GM12892 (cell line): ENCODE results near the gene ZCCHC14.
"Not testable (repeated sequence)": the region's sequence is repeated elsewhere in the genome, so short reads cannot be mapped to it uniquely, and the experiment has no call there.

Experiments used
- DNase-seq: peaks from one replicate; pipeline ENCODE4 v3.0.0; 2011; ENCODE audit not compliant: insufficient read length
- FAIRE-seq: peaks from 2 replicates; lab custom pipeline; 2011; peaks lifted over from hg19 to GRCh38; lab: Jason Lieb, UNC
- POLR2A ChIP-seq: IDR thresholded peaks from 2 replicates; pipeline ENCODE4 v1.6.1; 2011; ENCODE audit warnings: low read depth, low read length, control low read depth
- POLR2AphosphoS5 ChIP-seq: IDR thresholded peaks from 2 replicates; pipeline ENCODE4 v1.6.1; 2011; ENCODE audit warnings: low read depth, low read length, control low read depth
- TAF1 ChIP-seq: IDR thresholded peaks from 2 replicates; pipeline ENCODE4 v1.6.1; 2011; ENCODE audit warnings: low read depth, mild to moderate bottlenecking, control low read depth, low read length, borderline replicate concordance

The ZCCHC14 gene

GRCh38 chr16:87404764-87405625 lies 87.8 kb downstream of the ZCCHC14 start:
- FAIRE-seq (no peak), DNase-seq (no peak)
- no peak for TF ChIP-seq TAF1
- no peak for TF ChIP-seq POLR2A
- TF ChIP-seq POLR2AphosphoS5, result no peak

GRCh38 chr16:87395181-87395842 lies 97.5 kb downstream of the ZCCHC14 start:
- FAIRE-seq (no peak), DNase-seq (no peak)
- TF ChIP-seq POLR2AphosphoS5 (no peak), POLR2A (no peak), TAF1 (no peak)

- TF ChIP-seq POLR2A, result no peak
- TF ChIP-seq POLR2AphosphoS5, result no peak
- no peak for TF ChIP-seq TAF1
- FAIRE-seq (no peak), DNase-seq (no peak)
Measured at GRCh38 chr16:87393680-87394055, 99.2 kb downstream of the ZCCHC14 start.

GRCh38 chr16:87392821-87393679 lies 99.8 kb downstream of the ZCCHC14 start:
- no peak for DNase-seq
- no peak for FAIRE-seq
- TF ChIP-seq POLR2A (no peak), TAF1 (no peak), POLR2AphosphoS5 (no peak)

- DNase-seq (peak; percentile 94), FAIRE-seq (peak; percentile 93)
Measured at GRCh38 chr16:87391950-87392820, 100.6 kb downstream of the ZCCHC14 start, which contains the start of gene MAP1LC3B. Gene MAP1LC3B (plus strand): TSS chr16:87392336. CDS start chr16:87392428, 92 bp downstream.

GRCh38 chr16:87391324-87391949 lies 101.4 kb downstream of the ZCCHC14 start:
- FAIRE-seq (no peak), DNase-seq (no peak)

More at GRCh38 chr16:87391950-87392820, 100.6 kb downstream of the ZCCHC14 start, which contains the start of gene MAP1LC3B:
- peak; percentile 95 for TF ChIP-seq TAF1
- peak; percentile 82 for TF ChIP-seq POLR2A
- TF ChIP-seq POLR2AphosphoS5, result peak; percentile 73; the same call in 1 of the 2 replicates

GRCh38 chr16:87390641-87391323 lies 102.0 kb downstream of the ZCCHC14 start:
- TF ChIP-seq TAF1, result no peak
- TF ChIP-seq POLR2A, result no peak
- TF ChIP-seq POLR2AphosphoS5, result no peak

More at GRCh38 chr16:87391324-87391949, 101.4 kb downstream of the ZCCHC14 start:
- TF ChIP-seq TAF1 (no peak), POLR2A (no peak), POLR2AphosphoS5 (no peak)

GRCh38 chr16:87389914-87390313 lies 102.9 kb downstream of the ZCCHC14 start:
- not testable (repeated sequence) for DNase-seq, FAIRE-seq

More at GRCh38 chr16:87390641-87391323, 102.0 kb downstream of the ZCCHC14 start:
- no peak for FAIRE-seq
- no peak for DNase-seq

GRCh38 chr16:87389245-87389644 lies 103.6 kb downstream of the ZCCHC14 start:
- no peak for DNase-seq
- FAIRE-seq, result no peak
- TF ChIP-seq POLR2AphosphoS5 (no peak), TAF1 (no peak), POLR2A (no peak)

- DNase-seq (no peak), FAIRE-seq (no peak)
- no peak for TF ChIP-seq POLR2AphosphoS5
- TF ChIP-seq TAF1, result no peak
- no peak for TF ChIP-seq POLR2A
Measured at GRCh38 chr16:87388818-87389134, 104.0 kb downstream of the ZCCHC14 start.
